Activated naive CD8-positive, alpha-beta T cell treated with anti-CD3 and anti-CD28 coated beads, Interleukin-2, amount 50 U/mL, for 24 hours (primary cell): ENCODE data around the gene SOX2.

ENCODE experiments used
- ATAC-seq: fragments of 150-1000 bp; cut with Tn5 transposase; one replicate; pipeline ENCODE4 v1.10.0; 2021
- DNase-seq: peaks from one replicate; pipeline ENCODE4 v3.0.0; 2021
- H3K27ac Mint-ChIP-seq: one replicate; pipeline ENCODE4 v1.8.0; 2021; ENCODE audit warnings: mild to moderate bottlenecking, mixed read lengths
- H3K27me3 Mint-ChIP-seq: one replicate; pipeline ENCODE4 v1.8.0; 2021; ENCODE audit warnings: mixed read lengths
- H3K36me3 Mint-ChIP-seq: one replicate; pipeline ENCODE4 v1.8.0; 2021; ENCODE audit warnings: low read depth, mixed read lengths
- H3K4me1 Mint-ChIP-seq: one replicate; pipeline ENCODE4 v1.8.0; 2021; ENCODE audit warnings: mixed read lengths
- H3K4me3 Mint-ChIP-seq: one replicate; pipeline ENCODE4 v1.8.0; 2021; ENCODE audit warnings: mild to moderate bottlenecking, moderate library complexity, mixed read lengths
- H3K9me3 Mint-ChIP-seq: one replicate; pipeline ENCODE4 v1.8.0; 2021; ENCODE audit warnings: mixed read lengths

Gene SOX2

DNA sequence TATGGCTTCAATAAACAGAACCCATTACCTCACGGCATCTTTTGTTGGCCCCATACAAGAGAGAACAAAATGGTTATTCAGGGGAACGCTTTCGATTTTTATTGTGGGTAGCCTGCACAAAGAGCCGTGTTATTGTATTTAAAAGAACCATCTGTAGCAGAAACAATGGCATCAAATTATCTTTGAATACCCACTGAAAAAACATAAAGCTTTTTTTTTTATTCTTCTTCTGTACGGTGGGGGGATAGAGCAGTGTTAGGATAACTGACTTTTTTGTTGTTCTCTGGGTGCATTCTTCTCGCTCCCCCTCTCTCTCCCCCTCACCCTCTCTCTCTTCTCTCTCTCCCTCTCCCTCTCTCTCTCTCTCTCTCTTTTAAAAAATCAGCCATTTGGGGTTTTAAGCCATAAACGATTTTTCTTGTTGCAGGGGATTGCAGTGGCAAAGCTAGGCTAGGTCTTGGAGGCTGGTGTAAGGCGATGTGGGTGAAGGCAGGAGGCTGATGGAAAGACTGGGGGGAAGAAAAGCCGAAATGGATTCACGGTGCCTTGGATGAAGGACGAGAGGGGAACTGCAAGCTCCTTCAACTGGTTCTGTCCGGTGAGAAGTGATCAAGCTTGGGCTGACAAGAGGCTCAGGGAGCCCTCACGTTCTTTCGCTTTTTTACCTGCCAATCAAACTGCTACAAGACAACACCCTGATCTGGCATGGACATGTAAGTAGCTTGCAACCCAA, 12.4 kb upstream of the SOX2 start:
- no peak for DNase-seq
- Mint-ChIP-seq H3K9me3 (peaks cover 10% of the 10 kb centered on the region), H3K4me1 (peaks cover 23% of the 10 kb centered on the region), H3K27me3 (peaks cover 81% of the 10 kb centered on the region), H3K36me3 (peaks cover 12% of the 10 kb centered on the region), H3K27ac (no peak overlapping the region), H3K4me3 (no peak overlapping the region)
- no peak for ATAC-seq

DNA sequence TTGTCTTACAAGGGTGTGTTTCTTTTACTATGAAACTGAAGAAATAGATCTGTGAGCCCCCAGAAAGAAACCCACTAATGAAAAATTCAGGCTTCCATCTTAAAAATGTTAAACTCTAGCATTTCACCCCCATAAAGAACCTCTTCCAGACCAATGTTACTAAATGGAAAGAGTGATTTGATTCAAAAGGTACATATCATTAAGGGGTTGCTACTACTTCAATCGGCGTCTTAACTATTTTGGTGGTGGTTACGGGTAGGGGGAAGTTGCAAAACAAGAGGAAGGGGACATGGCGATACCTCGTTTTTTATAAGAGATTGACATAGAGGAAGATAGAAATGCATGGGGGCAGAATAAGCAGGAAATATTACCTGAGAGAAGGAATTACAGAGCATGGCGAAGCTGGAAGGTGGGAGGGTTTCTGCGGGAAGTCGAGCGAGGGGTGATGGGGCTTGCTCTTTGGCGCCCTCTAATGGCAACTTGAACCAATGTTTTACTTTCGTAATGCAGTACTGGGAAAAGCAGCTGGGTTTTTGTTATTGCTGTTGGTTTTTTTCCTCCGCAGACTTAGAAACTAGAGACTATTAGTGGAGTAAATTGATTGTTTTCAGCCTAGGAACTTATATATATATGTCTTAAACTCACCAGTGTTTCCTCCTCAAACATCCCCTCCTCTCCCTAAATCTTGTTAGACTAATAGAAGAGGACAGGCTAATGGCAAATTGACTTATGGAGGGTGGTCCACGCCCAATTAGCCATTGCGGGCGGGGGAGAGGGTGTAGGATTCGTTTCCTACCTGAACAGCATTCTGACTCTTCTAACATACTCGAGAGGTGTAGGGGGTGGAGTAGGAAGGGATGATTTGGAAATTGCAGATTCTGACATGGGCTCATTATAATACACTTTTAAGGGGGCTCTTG, 11.3 kb upstream of the SOX2 start:
- Mint-ChIP-seq H3K4me1 (peaks cover 20% of the 10 kb centered on the region), H3K27ac (no peak overlapping the region), H3K27me3 (peaks cover 85% of the 10 kb centered on the region), H3K9me3 (peaks cover 11% of the 10 kb centered on the region), H3K36me3 (peaks cover 10% of the 10 kb centered on the region), H3K4me3 (peak overlapping the region; percentile 59)
- ATAC-seq: peak; percentile 33
- peak; percentile 50 for DNase-seq

DNA sequence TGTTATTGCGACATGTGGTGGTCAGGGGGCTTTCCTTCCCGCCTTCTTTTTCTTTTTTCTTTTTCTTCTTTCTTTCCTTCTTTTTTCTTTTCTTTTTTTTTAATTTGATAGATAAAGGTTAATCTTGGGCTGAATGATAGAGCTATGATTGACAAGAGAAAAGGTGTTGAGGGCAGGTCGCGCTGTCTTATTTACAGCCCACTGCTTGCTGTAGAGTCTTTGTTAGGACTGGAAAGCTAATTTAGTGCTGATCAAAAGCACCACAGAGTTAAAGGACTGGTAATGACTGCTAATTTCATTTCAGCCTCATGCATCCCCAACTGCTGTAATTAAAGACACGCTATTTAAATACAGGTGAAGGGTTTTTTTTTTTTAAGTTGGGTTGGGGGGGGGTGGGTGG, 10.6 kb upstream of the SOX2 start:
- Mint-ChIP-seq H3K9me3 (peaks cover 14% of the 10 kb centered on the region), H3K4me3 (no peak overlapping the region), H3K27ac (no peak overlapping the region), H3K36me3 (peaks cover 10% of the 10 kb centered on the region), H3K27me3 (peaks cover 86% of the 10 kb centered on the region), H3K4me1 (peaks cover 17% of the 10 kb centered on the region)
- ATAC-seq (no peak), DNase-seq (no peak)

DNA sequence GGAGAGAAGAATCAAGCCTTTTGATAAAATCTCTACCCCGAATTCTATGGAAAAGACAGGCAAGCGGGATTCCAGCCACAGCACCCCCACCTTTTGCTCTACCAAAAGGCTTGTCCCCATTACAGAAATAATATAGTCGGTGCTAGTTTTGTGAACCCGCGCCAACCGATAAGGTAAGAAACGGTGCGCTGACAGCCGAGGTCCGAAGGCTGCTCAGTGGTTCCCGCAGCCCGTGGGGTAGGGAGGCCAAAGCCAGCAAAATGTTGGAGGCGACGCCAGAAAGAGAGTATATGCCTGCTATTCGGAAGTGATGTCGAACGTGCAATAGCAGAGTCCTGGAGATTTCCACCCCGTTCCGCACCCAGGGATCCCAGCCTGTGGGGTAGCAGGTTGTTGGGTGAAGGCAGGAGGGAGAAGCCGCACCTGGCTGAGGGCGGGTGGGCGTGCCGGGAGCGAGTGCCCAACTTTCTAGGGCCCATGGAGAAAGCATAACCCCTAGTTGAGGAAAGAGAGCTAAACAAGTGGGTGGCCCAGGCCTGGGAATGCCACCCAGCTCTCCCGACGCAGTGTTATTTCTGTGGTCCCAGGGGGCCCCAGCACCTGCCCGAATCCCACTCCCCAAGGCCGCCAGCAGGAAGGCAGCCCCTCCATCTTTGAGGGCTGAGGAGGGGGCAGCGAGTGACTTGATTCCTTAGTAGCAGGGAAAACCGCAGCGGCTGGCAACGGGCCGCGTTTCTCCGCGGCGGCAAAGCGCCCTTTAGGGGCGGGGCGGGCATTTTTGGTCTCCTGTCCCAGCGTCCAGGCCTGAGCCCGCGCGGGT, 7.9 kb upstream of the SOX2 start:
- H3K4me1 Mint-ChIP-seq: peaks cover 17% of the 10 kb centered on the region
- DNase-seq (no peak), ATAC-seq (no peak)
- H3K9me3 Mint-ChIP-seq: peaks cover 14% of the 10 kb centered on the region
- H3K27ac Mint-ChIP-seq: no peak overlapping the region
- H3K36me3 Mint-ChIP-seq: peaks cover 10% of the 10 kb centered on the region
- H3K4me3 Mint-ChIP-seq: no peak overlapping the region
- peaks cover 84% of the 10 kb centered on the region for H3K27me3 Mint-ChIP-seq

DNA sequence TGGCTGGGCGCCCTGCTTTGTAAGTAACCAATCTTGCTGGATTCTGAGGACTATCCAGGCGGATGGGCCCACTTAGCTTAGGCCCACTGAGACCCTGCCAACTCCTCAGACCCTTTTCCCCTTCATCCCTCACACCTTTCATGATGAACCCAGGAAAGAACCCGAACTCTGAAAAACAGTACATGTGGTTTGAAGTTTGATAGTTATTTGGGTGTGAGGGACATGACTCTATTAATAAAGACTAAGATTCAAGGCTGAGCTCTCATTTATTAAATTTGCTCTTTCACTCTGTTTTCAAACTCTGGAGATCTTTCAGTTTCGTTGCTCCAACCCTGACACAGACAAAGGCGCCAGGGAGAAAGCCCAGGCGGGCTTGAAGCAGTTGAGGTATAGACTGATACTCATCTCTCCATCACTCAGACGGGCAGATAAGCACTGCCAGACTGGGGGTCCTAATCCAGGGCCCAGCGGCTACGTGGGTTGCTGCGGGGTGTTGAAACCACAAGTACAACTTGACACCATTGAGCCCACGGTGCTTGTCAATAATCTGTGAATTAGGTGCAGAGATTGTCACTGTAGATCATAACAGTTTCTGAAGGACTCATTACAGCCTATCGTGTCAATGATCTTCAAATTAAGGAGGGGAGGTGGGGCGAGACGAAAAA, 7.2 kb upstream of the SOX2 start:
- peaks cover 18% of the 10 kb centered on the region for H3K4me1 Mint-ChIP-seq
- no peak overlapping the region for H3K27ac Mint-ChIP-seq
- H3K36me3 Mint-ChIP-seq: peaks cover 10% of the 10 kb centered on the region
- DNase-seq: no peak
- H3K27me3 Mint-ChIP-seq: peaks cover 86% of the 10 kb centered on the region
- H3K9me3 Mint-ChIP-seq: peaks cover 12% of the 10 kb centered on the region
- H3K4me3 Mint-ChIP-seq: no peak overlapping the region
- ATAC-seq: no peak

DNA sequence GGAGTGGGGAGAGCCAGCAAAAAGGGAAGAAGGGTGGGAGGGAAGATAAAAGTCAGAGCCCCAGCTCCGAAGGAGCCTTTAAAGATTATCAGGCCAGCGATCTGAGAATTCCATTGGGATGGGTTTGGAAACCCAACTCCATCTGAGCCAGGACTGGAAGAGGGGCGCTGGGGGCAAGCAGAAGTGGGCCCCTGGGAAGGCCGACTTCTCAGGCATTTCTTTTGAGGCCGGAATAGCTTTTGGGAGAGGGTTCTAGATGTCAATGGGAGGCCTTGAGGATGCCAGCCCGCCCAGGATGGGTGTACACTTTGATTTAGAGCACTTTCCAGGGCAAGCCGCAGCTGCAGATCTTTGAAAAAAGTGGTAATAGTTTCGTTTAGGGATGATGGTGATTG, 6.6 kb upstream of the SOX2 start:
- Mint-ChIP-seq H3K4me1 (peaks cover 22% of the 10 kb centered on the region), H3K36me3 (peaks cover 10% of the 10 kb centered on the region), H3K9me3 (peaks cover 10% of the 10 kb centered on the region), H3K27me3 (peaks cover 86% of the 10 kb centered on the region), H3K4me3 (no peak overlapping the region), H3K27ac (no peak overlapping the region)
- no peak for ATAC-seq
- no peak for DNase-seq

DNA sequence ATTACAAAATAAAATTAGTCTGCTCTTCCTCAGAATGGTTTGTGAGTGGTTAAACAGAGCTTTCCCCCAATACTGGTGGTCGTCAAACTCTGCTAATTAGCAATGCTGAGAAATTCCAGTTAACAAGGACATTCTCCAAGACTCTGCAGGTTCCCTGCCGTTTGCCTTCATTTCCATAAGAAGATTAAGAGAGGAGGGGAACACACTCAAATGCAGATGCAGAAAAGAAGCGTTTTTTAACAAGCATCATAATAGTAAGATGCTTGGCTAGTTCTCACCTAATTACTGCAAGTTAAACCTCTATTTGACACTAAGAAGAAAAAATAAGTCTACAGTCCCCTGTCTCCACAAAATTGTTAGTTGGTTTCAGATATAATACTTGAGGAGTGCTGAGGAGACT, 3.7 kb upstream of the SOX2 start:
- no peak overlapping the region for H3K4me3 Mint-ChIP-seq
- H3K4me1 Mint-ChIP-seq: peaks cover 8% of the 10 kb centered on the region
- DNase-seq (no peak), ATAC-seq (no peak)
- H3K27me3 Mint-ChIP-seq: peaks cover 63% of the 10 kb centered on the region
- peaks cover 10% of the 10 kb centered on the region for H3K9me3 Mint-ChIP-seq
- H3K36me3 Mint-ChIP-seq: peaks cover 5% of the 10 kb centered on the region
- no peak overlapping the region for H3K27ac Mint-ChIP-seq

DNA sequence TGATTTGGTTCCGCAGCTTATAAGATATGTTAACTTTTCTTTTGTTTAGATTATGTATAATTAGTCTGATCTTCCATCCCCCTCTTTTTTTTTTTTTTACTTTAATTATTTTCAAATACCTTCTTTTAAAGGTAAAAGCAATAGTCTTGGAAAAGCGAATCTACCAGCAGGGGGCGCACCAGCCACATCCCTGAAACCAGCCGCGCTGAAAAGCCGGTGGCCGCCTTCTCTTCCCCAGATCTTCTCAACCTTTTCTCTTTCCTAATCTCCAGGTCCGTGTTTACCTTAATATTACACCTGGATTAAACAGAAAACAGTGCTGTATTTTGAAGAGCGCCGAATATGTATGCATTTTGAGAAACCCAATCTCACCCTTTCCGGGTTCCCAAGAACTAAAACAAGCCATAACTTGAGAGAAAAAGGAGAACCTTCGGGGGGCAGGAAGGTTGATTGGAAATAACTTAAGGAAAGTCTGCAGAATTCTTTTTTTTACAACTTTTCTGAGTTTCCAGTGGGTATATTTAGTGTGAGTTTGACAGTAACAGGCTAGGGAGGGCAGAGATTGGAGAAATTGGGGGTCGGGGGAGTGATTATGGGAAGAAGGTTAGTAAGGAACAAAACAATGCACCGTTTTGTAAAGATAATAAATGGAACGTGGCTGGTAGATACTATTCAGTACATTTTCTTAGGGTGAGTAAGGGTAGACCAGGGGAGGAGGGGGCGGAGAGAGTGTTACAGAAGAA, 2.0 kb upstream of the SOX2 start:
- Mint-ChIP-seq H3K9me3 (peaks cover 9% of the 10 kb centered on the region), H3K4me1 (peaks cover 9% of the 10 kb centered on the region), H3K27ac (no peak overlapping the region), H3K36me3 (no peaks in the 10 kb centered on the region), H3K4me3 (peak overlapping the region; percentile 49), H3K27me3 (peaks cover 65% of the 10 kb centered on the region)
- no peak for ATAC-seq
- DNase-seq: peak; percentile 79

DNA sequence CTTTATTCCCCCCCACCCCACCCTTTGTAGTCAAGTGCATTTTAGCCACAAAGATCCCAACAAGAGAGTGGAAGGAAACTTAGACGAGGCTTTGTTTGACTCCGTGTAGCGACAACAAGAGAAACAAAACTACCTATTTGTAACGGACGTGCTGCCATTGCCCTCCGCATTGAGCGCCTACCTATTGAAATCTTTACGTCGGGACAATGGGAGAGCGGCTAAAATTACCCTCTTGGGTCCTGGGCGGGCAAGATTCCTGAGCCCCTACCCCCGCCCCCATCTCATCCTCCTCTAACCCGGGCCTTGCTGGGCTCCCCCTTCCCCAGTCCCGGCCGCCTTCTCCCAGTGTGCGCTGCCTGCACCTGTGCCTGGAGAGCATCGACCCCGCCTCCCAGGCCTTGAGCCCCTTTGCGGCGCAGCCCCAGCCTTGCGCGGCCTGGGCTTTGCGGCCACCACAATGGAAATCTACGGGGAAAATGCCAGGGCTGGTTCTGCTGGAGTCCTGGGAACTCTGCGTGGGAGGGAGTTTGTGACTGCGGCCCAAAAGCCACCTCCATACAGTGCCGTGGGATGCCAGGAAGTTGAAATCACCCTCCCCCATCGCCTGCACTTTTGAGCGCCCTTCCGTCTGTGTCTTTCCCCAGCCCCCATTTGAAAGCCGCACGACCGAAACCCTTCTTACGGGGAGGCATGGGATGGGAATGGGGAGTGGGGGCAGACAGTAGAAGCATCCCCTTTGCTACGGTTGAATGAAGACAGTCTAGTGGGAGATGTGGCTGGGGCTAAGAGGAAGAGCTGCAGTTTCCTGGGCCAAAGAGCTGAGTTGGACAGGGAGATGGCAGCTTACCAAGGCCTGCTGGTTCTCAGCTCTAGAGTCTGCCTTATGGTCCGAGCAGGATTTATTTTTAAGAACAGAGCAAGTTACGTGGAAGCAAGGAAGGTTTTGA, 1.1 kb upstream of the SOX2 start:
- ATAC-seq: no peak
- Mint-ChIP-seq H3K4me3 (no peak overlapping the region), H3K36me3 (no peaks in the 10 kb centered on the region), H3K9me3 (peaks cover 7% of the 10 kb centered on the region), H3K27me3 (peaks cover 65% of the 10 kb centered on the region), H3K27ac (no peak overlapping the region), H3K4me1 (peaks cover 9% of the 10 kb centered on the region)
- DNase-seq: no peak

DNA sequence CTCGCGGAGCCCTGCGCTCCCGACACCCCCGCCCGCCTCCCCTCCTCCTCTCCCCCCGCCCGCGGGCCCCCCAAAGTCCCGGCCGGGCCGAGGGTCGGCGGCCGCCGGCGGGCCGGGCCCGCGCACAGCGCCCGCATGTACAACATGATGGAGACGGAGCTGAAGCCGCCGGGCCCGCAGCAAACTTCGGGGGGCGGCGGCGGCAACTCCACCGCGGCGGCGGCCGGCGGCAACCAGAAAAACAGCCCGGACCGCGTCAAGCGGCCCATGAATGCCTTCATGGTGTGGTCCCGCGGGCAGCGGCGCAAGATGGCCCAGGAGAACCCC, 464 bp downstream of the SOX2 start:
- ATAC-seq (no peak), DNase-seq (no peak)
- Mint-ChIP-seq H3K27me3 (peaks cover 67% of the 10 kb centered on the region), H3K4me3 (no peak overlapping the region), H3K4me1 (peaks cover 9% of the 10 kb centered on the region), H3K36me3 (no peaks in the 10 kb centered on the region), H3K9me3 (peaks cover 11% of the 10 kb centered on the region), H3K27ac (no peak overlapping the region)

DNA sequence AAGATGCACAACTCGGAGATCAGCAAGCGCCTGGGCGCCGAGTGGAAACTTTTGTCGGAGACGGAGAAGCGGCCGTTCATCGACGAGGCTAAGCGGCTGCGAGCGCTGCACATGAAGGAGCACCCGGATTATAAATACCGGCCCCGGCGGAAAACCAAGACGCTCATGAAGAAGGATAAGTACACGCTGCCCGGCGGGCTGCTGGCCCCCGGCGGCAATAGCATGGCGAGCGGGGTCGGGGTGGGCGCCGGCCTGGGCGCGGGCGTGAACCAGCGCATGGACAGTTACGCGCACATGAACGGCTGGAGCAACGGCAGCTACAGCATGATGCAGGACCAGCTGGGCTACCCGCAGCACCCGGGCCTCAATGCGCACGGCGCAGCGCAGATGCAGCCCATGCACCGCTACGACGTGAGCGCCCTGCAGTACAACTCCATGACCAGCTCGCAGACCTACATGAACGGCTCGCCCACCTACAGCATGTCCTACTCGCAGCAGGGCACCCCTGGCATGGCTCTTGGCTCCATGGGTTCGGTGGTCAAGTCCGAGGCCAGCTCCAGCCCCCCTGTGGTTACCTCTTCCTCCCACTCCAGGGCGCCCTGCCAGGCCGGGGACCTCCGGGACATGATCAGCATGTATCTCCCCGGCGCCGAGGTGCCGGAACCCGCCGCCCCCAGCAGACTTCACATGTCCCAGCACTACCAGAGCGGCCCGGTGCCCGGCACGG, 991 bp downstream of the SOX2 start:
- Mint-ChIP-seq H3K4me1 (peaks cover 9% of the 10 kb centered on the region), H3K9me3 (peaks cover 11% of the 10 kb centered on the region), H3K27me3 (peaks cover 68% of the 10 kb centered on the region), H3K27ac (peak overlapping the region; percentile 35), H3K36me3 (no peaks in the 10 kb centered on the region), H3K4me3 (no peak overlapping the region)
- DNase-seq (no peak), ATAC-seq (no peak)

DNA sequence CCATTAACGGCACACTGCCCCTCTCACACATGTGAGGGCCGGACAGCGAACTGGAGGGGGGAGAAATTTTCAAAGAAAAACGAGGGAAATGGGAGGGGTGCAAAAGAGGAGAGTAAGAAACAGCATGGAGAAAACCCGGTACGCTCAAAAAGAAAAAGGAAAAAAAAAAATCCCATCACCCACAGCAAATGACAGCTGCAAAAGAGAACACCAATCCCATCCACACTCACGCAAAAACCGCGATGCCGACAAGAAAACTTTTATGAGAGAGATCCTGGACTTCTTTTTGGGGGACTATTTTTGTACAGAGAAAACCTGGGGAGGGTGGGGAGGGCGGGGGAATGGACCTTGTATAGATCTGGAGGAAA, 1.5 kb downstream of the SOX2 start:
- Mint-ChIP-seq H3K27ac (peak overlapping the region; percentile 35), H3K9me3 (peaks cover 11% of the 10 kb centered on the region), H3K4me3 (no peak overlapping the region), H3K4me1 (peaks cover 9% of the 10 kb centered on the region), H3K27me3 (peaks cover 67% of the 10 kb centered on the region), H3K36me3 (no peaks in the 10 kb centered on the region)
- ATAC-seq: no peak
- DNase-seq: no peak
